Natural killer cell treated with Interleukin-12 subunit alpha and Interleukin-12 subunit beta and Interleukin-15 and Interleukin-18, amount 100 ng/mL, for 72 hours (primary cell): Measurements from ENCODE around the gene OR2T6. TPM values are rescaled to one million over a fixed set of nuclear protein-coding genes. Genes with fewer than 3 reads are reported as not detected.

Source experiments
- ATAC-seq, 2 donors: fragments of 150-1000 bp; cut with Tn5 transposase in 1 of 2; sonication (Bioruptor Pico), chemical (Tn5 transposase) in 1 of 2; 2 replicates each; pipeline ENCODE4 v1.10.0; 2021
- DNase-seq: peaks from one replicate; pipeline ENCODE4 v3.0.0; 2022; ENCODE audit warnings: low spot score
- H3K27ac Mint-ChIP-seq, 2 donors: 1 replicate in 1 of 2; 2 replicates in 1 of 2; pipeline ENCODE4 v1.8.0; 2022; ENCODE audit warnings: mixed read lengths in 2 of 2, mild to moderate bottlenecking in 1 of 2, moderate library complexity in 1 of 2
- H3K27me3 Mint-ChIP-seq, 2 donors: 1 replicate in 1 of 2; 2 replicates in 1 of 2; pipeline ENCODE4 v1.8.0; 2022; ENCODE audit warnings: mixed read lengths in 2 of 2
- H3K36me3 Mint-ChIP-seq: one replicate; pipeline ENCODE4 v1.8.0; 2022; ENCODE audit warnings: mixed read lengths
- H3K4me1 Mint-ChIP-seq, 2 donors: 1 replicate in 1 of 2; 2 replicates in 1 of 2; pipeline ENCODE4 v1.8.0; 2022; ENCODE audit warnings: low read depth in 2 of 2, mixed read lengths in 2 of 2, mild to moderate bottlenecking in 1 of 2
- H3K4me3 Mint-ChIP-seq: one replicate; pipeline ENCODE4 v1.8.0; 2022; ENCODE audit warnings: mixed read lengths
- H3K9me3 Mint-ChIP-seq: 2 replicates; pipeline ENCODE4 v1.8.0; 2022; ENCODE audit warnings: mixed read lengths
- total RNA-seq, 2 donors: library from RNA; stranded (reverse); gene quantifications; one replicate each; pipeline ENCODE4 v1.2.3, GENCODE V29; 2022

OR2T6 gene, protein sequence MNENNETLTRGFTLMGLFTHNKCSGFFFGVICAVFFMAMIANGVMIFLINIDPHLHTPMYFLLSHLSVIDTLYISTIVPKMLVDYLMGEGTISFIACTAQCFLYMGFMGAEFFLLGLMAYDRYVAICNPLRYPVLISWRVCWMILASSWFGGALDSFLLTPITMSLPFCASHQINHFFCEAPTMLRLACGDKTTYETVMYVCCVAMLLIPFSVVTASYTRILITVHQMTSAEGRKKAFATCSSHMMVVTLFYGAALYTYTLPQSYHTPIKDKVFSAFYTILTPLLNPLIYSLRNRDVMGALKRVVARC
- total RNA-seq, result not detected

DNA sequence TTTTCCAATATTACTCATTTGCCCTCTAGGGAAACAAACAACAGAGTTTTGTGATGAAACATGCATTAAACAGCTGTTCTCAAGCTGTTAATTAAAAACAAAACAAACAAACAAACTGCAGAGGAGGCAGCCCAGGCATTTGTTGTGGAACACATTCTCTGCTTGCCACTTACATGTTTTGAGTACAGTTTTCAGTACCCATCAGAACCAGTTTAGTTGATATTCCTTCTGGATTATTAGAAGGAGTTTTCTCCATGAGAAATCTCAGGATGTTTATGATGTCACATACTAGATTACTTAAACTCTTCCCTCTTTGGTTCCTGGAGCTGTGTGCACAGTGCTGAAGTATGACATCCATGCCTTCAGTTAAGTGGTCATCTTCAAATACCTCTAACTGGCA, at the start of gene OR2T6:
OR2T6 (plus strand) TSS at position 301 of the 400 bp plus-strand sequence. CDS start 11,863 bp downstream, outside the sequence.
- H3K27me3 Mint-ChIP-seq, result no peaks in the 10 kb centered on the region
- no peak for DNase-seq
- H3K27ac Mint-ChIP-seq, result no peak within 1 kb of the TSS
- H3K36me3 Mint-ChIP-seq, result no peaks in the 10 kb centered on the region
- H3K4me1 Mint-ChIP-seq, result peaks cover 0 to 8% of the 10 kb centered on the region in 2 donors
- no peaks in the 10 kb centered on the region for H3K9me3 Mint-ChIP-seq
- H3K4me3 Mint-ChIP-seq, result no peak within 1 kb of the TSS
- ATAC-seq, result no peak

DNA sequence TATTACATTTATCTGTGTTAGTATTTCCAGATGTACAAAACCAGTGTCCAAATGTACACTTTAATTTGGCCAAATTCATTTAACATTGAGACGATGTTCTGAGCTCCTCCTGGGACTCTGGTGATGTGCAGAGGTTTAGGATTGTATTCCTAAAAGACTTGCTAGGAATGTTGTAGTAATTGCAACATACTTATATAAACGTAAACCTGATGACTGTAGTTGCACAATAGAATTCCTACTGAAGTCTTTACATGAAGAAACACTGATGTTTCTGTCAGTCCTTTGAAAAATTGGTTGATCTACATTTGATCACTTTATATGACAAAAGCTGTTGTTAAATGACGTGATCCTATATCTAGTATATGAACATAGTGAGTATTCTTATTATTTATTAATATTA, 32.1 kb upstream of the OR2T6 start:
- Mint-ChIP-seq H3K4me1 (no peaks in the 10 kb centered on the region), H3K4me3 (no peak overlapping the region)
- no peak for ATAC-seq

DNA sequence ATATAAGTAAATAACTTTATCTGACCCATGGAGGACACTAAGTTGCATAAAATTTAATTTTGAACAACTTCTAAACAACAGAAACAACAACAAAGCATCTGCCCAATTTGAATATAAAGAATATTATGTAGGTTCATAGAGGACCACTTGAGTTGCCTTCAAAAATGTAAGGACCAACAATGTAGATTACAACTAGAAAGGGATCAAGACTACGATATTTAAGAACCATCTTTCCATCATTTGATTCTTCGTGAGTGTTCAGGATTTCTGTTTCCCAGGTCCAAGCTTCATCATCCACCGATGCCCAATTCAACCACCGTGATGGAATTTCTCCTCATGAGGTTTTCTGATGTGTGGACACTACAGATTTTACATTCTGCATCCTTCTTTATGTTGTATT, 27.1 kb upstream of the OR2T6 start, which contains the start of gene OR14C36:
OR14C36 (plus strand) TSS at position 301 of the 400 bp plus-strand sequence; CDS start at position 301, 0 bp downstream.
- H3K36me3 Mint-ChIP-seq, result no peaks in the 10 kb centered on the region
- H3K9me3 Mint-ChIP-seq, result peaks cover 3% of the 10 kb centered on the region
- DNase-seq (no peak), ATAC-seq (no peak)
- H3K27me3 Mint-ChIP-seq, result no peaks in the 10 kb centered on the region
- no peaks in the 10 kb centered on the region for H3K4me1 Mint-ChIP-seq
- no peak within 1 kb of the TSS for H3K27ac Mint-ChIP-seq
- H3K4me3 Mint-ChIP-seq, result no peak within 1 kb of the TSS

More for the DNA sequence above, 32.1 kb upstream of the OR2T6 start:
- no peak for DNase-seq
- Mint-ChIP-seq H3K27ac (no peak overlapping the region), H3K36me3 (no peaks in the 10 kb centered on the region), H3K9me3 (peaks cover 3% of the 10 kb centered on the region), H3K27me3 (no peaks in the 10 kb centered on the region)

DNA sequence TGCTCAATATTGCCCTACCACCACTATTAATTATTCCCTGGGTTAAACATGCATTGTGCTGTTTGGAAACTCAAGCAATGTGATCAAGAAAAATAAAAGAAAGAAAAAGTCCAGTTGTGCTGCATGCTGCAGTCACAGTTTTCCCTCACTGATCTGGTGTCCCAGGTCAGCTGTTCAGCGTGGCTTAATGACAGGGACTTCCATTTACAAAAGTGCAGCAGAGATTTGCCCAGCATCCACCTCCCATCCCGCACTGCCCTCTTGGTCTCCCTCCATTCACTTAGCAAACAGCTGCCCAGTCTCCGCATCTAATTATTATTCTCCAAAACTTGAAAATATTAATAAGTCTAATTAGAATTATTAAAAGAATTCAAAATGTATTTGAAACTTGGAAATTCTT, 16.1 kb upstream of the OR2T6 start:
- no peak overlapping the region for H3K27ac Mint-ChIP-seq
- H3K27me3 Mint-ChIP-seq, result peaks cover 0 to 9% of the 10 kb centered on the region in 2 donors
- no peak overlapping the region for H3K4me3 Mint-ChIP-seq
- H3K9me3 Mint-ChIP-seq, result no peaks in the 10 kb centered on the region
- no peak for DNase-seq
- H3K36me3 Mint-ChIP-seq, result peaks cover 4% of the 10 kb centered on the region
- H3K4me1 Mint-ChIP-seq, result no peaks in the 10 kb centered on the region
- no peak for ATAC-seq

DNA sequence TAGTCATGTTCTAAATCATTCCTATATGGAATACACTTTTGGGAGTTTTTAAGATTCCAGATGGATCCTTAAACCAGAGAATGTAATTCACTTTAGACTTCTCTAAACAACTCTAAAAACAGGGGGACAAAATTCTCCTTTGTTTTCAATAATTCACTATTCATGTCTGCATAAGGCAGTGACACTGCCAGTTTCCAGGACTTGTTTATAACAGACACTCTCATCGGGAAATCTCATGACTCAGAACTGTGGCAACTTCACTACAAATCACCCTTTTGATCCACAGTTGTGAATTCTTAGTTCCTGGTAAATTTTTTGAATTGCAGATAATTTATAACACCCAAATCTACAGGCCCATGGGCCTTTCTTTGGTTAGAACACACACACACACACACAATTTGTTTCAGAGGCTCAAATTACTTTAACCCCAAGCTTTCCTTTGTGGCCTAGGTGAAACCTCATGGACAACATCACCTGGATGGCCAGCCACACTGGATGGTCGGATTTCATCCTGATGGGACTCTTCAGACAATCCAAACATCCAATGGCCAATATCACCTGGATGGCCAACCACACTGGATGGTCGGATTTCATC, 14.3 kb upstream of the OR2T6 start, which contains the start of gene OR2T4:
OR2T4 (plus strand) TSS at position 545 of the 595 bp plus-strand sequence; CDS start at position 545, 0 bp downstream.
- Mint-ChIP-seq H3K36me3 (peaks cover 4% of the 10 kb centered on the region), H3K4me1 (no peaks in the 10 kb centered on the region), H3K9me3 (no peaks in the 10 kb centered on the region), H3K4me3 (no peak within 1 kb of the TSS), H3K27ac (no peak within 1 kb of the TSS), H3K27me3 (peaks cover 0 to 9% of the 10 kb centered on the region in 2 donors)
- ATAC-seq (no peak), DNase-seq (no peak)

DNA sequence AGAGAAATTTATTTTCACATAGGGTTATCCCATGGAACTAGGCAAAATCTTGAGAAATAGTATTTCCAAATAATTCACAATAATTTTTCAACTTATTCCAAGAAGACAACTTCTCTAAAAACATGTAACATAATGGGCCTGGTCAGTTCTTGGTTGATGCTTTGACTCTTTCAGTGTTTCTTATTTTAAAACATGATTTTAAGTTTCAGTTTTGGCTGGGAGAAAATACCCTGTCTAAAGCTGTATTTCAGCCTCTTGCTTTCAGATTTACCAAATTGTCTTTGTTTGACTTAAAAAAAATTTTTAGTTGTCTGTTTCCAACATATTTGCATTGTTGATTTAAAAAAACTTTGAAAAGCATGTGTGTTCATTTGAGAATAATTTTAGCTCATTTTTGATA, 8.9 kb upstream of the OR2T6 start:
- Mint-ChIP-seq H3K27me3 (peaks cover 0 to 9% of the 10 kb centered on the region in 2 donors), H3K4me1 (no peaks in the 10 kb centered on the region), H3K27ac (no peak overlapping the region), H3K9me3 (no peaks in the 10 kb centered on the region), H3K4me3 (no peak overlapping the region), H3K36me3 (peaks cover 4% of the 10 kb centered on the region)
- ATAC-seq (no peak), DNase-seq (no peak)

DNA sequence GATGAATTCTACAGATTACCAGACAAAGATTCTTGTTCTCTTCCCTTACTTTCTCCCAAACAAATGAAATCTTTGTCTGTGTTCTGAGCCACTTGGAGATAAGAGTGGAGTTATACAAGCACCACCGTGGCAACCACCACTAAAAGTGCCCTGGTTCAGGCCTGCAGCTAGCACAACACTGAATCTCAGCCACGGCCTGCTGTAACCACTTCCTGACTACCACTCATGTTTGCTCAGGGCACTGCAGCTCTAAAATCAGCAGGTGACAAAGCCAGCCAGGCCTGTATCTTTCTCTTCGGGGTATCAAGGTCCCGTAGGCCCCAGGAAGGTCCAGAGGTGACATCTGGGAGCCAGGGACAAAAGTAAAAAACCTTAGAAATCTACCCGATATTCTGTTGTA, 3.2 kb upstream of the OR2T6 start:
- no peak for DNase-seq
- Mint-ChIP-seq H3K27ac (no peak overlapping the region), H3K36me3 (no peaks in the 10 kb centered on the region), H3K27me3 (no peaks in the 10 kb centered on the region), H3K4me3 (no peak overlapping the region), H3K4me1 (peaks cover 0 to 8% of the 10 kb centered on the region in 2 donors), H3K9me3 (no peaks in the 10 kb centered on the region)
- ATAC-seq, result no peak

DNA sequence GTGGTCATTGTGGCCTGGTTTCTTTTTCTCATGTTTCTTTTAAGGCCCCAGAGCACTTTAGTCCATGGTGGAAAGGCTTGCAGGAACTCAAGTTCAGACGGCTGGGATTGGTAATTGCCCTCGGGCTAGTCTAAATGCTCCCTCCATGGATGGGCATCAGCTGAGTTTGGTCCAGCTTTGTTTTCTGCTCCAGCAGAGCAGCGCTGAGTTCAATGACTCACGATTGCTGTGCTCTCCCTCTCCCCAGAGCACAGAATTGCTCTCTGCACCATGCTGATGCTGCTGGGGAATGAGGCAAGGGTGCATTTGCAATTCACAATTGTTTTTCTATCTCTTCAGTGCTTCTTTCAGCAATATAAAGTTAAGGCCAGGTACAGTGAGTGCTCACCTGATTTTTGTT, 1.8 kb upstream of the OR2T6 start:
- ATAC-seq (no peak), DNase-seq (no peak)
- no peak overlapping the region for H3K4me3 Mint-ChIP-seq
- H3K27me3 Mint-ChIP-seq, result no peaks in the 10 kb centered on the region
- peaks cover 0 to 8% of the 10 kb centered on the region in 2 donors for H3K4me1 Mint-ChIP-seq
- H3K36me3 Mint-ChIP-seq, result no peaks in the 10 kb centered on the region
- H3K27ac Mint-ChIP-seq, result no peak overlapping the region
- H3K9me3 Mint-ChIP-seq, result no peaks in the 10 kb centered on the region

DNA sequence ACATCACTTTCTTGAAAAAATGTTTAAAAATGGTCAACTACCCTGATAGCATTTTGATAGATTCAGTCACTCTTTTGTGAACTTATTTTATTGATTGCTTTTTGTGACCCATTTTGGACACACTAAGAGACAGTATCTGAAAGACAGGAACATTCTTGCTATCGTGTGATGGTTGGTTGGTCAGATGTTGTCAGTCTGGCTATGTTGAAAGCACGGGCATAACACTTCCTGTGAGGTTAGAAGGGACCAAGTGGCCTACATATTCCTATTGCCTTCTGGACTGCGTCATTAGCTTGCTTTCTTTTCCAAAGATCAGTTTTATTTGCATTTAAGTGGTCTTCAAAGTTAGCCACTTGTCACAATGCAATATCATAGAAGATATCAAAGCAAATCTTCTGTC, 1.4 kb downstream of the OR2T6 start:
- Mint-ChIP-seq H3K9me3 (no peaks in the 10 kb centered on the region), H3K27me3 (no peaks in the 10 kb centered on the region), H3K27ac (no peak overlapping the region), H3K4me1 (peaks cover 0 to 8% of the 10 kb centered on the region in 2 donors), H3K4me3 (no peak overlapping the region), H3K36me3 (no peaks in the 10 kb centered on the region)
- DNase-seq, result no peak
- no peak for ATAC-seq

DNA sequence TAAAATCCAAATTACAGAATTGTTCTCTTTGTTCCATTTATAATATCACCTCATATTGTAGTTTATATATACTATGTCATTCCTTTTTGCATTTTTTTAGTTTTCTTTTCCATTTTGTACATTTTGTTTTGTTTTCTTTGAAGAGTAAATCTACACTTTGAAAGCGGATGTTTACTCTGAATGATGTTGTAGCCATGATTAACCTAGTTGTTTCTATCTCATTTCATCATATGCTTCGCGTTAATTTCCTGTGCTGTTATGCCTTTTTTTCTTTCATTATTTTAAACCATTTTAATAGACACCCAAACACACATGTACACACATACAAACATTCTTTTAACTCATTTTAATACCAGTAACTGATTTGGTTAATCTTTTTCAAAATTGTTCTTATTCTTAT, 5.3 kb downstream of the OR2T6 start:
- no peak for ATAC-seq

DNA sequence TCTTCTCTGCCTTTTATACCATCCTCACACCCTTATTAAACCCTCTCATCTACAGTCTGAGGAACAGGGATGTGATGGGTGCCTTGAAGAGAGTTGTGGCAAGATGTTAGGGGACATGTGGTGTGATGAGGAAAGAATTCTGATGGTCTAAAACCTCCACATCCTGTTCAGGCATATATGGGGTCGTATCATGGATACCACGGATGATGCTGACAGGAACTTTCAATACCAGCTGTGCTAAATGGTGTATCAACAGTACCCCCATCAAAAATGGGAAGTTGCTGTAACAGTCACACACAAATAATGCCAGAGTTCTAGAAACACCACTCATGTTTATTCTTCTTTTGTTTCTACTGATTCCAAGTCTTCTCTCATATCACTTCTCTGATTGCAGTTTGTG, 12.9 kb downstream of the OR2T6 start:
- Mint-ChIP-seq H3K4me1 (no peaks in the 10 kb centered on the region), H3K4me3 (no peak overlapping the region), H3K9me3 (peaks cover 6% of the 10 kb centered on the region), H3K27me3 (peaks cover 2 to 9% of the 10 kb centered on the region in 2 donors), H3K36me3 (no peaks in the 10 kb centered on the region), H3K27ac (no peak overlapping the region)
- ATAC-seq, result no peak
- DNase-seq, result no peak

More for the DNA sequence above, 5.3 kb downstream of the OR2T6 start:
- no peak overlapping the region for H3K4me3 Mint-ChIP-seq
- H3K36me3 Mint-ChIP-seq, result no peaks in the 10 kb centered on the region
- no peaks in the 10 kb centered on the region for H3K9me3 Mint-ChIP-seq
- H3K27ac Mint-ChIP-seq, result no peak overlapping the region
- DNase-seq, result no peak
- no peaks in the 10 kb centered on the region for H3K4me1 Mint-ChIP-seq
- H3K27me3 Mint-ChIP-seq, result no peaks in the 10 kb centered on the region

DNA sequence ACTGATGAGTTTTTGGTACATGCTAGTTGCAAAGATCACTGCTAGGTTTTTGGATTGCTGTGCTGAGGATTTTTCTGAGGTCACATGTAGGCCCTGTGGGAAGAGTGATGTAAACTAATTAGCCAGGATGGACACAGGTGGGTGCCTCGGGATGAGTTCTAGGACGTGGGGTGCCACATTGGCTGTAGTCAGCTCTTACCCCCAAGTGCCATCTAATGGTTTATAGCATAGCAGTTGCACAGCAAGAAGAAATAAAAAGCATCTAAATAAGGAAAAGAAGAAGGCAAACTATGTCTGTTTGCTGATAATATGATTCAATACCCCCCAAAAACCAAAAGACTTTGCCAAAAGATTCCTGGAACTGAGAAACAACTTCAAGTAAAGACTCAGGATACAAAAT, 17.5 kb downstream of the OR2T6 start:
- H3K4me3 Mint-ChIP-seq, result no peak overlapping the region
- no peak for ATAC-seq
- peaks cover 0 to 6% of the 10 kb centered on the region in 2 donors for H3K4me1 Mint-ChIP-seq
- H3K27me3 Mint-ChIP-seq, result peaks cover 2 to 16% of the 10 kb centered on the region in 2 donors
- H3K9me3 Mint-ChIP-seq, result peaks cover 11% of the 10 kb centered on the region
- H3K27ac Mint-ChIP-seq, result no peak overlapping the region
- no peak for DNase-seq
- peaks cover 6% of the 10 kb centered on the region for H3K36me3 Mint-ChIP-seq

DNA sequence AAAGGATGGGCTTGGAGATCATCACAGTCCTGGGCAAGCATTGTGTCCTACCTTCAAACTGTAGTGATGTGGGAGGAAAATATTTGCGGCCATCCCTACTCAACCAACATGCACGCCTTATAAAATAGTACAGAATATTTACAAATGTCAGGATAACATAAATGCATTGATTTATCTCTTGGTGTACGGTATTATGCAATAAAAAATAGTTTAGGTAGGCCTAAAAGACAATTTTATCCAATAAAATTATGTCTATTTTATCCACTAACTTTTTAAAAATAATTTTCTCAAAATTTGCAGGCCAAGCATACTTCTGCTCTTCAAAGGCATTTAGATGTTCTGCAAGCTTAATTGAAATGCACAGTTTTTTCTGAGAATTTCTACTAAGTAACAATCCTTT, 27.2 kb downstream of the OR2T6 start, which contains the start of gene OR2T1:
OR2T1 (plus strand) TSS at position 301 of the 400 bp plus-strand sequence. CDS start 3,100 bp downstream, outside the sequence.
- Mint-ChIP-seq H3K4me1 (no peaks in the 10 kb centered on the region), H3K27ac (no peak within 1 kb of the TSS), H3K36me3 (no peaks in the 10 kb centered on the region), H3K9me3 (peaks cover 4% of the 10 kb centered on the region), H3K4me3 (no peak within 1 kb of the TSS), H3K27me3 (no peaks in the 10 kb centered on the region)
- DNase-seq (no peak), ATAC-seq (no peak)

DNA sequence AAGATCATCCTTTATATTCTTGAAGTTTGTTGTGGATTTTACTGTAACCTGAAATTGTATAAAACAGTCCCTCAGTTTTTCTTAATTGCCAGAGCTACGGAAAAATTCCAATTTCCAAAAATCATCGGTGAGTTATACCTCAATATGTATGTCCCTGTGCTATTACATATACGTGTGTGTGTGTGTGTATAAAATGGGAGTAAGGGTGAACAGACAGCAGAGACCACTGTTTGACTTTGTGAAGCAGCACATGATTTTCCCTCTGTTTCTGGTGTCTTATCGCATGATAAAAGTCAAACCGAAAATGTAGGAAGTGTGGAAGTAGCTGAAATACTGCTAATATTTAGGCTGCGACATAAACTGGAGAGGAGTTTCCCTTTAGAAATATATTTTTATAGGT, 28.5 kb downstream of the OR2T6 start:
- no peaks in the 10 kb centered on the region for H3K27me3 Mint-ChIP-seq
- no peaks in the 10 kb centered on the region for H3K4me1 Mint-ChIP-seq
- peaks cover 4% of the 10 kb centered on the region for H3K9me3 Mint-ChIP-seq
- no peaks in the 10 kb centered on the region for H3K36me3 Mint-ChIP-seq
- no peak overlapping the region for H3K4me3 Mint-ChIP-seq
- ATAC-seq (no peak), DNase-seq (no peak)
- H3K27ac Mint-ChIP-seq, result no peak overlapping the region
